HepG2 (cell line): ENCODE data around the gene HCFC2. TPM values are rescaled to one million over a fixed set of nuclear protein-coding genes. Genes with fewer than 3 reads are reported as not detected.

Experiments used
- CAMTA2 ChIP-seq: sonication (generic); formaldehyde crosslinking; IDR thresholded peaks from 2 replicates; pipeline ENCODE4 v1.4.0; 2020; ENCODE audit warnings: mild to moderate bottlenecking, missing genetic modification reagents, borderline replicate concordance
- FOSL1 ChIP-seq: sonication (generic); formaldehyde crosslinking; IDR thresholded peaks from 2 replicates; pipeline ENCODE4 v1.9.0; 2021; ENCODE audit warnings: missing genetic modification reagents, borderline replicate concordance
- GATAD2A ChIP-seq: IDR thresholded peaks from 2 replicates; pipeline ENCODE4 v1.6.1; 2016
- GTF2F1 ChIP-seq: fragments of 150-350 bp; IDR thresholded peaks from 2 replicates; pipeline ENCODE4 v1.6.1; 2014; ENCODE audit warnings: low read length
- HNRNPLL ChIP-seq: fragments of 200-400 bp; formaldehyde crosslinking; IDR thresholded peaks from 2 replicates; pipeline ENCODE4 v1.6.1; 2017; ENCODE audit warnings: mild to moderate bottlenecking, low read depth, low read length; ENCODE audit not compliant: poor library complexity, severe bottlenecking
- KDM1A ChIP-seq: IDR thresholded peaks from 2 replicates; pipeline ENCODE4 v1.6.1; 2016; ENCODE audit warnings: missing compliant biosample characterization
- KDM4B ChIP-seq: sonication (generic); formaldehyde crosslinking; IDR thresholded peaks from 2 replicates; pipeline ENCODE4 v1.4.0; 2020; ENCODE audit warnings: missing genetic modification reagents
- KIAA2018 ChIP-seq: sonication (generic); formaldehyde crosslinking; IDR thresholded peaks from 2 replicates; pipeline ENCODE4 v1.5.0; 2020; ENCODE audit warnings: mild to moderate bottlenecking, missing genetic modification reagents, borderline replicate concordance
- KLF16 ChIP-seq, 2 experiments: sonication (generic) in 1 of 2; formaldehyde crosslinking in 1 of 2; IDR thresholded peaks; 2 replicates each; pipeline versions ENCODE4 v1.6.1 to v1.8.0; 2016 to 2023; ENCODE audit warnings: missing genetic modification reagents in 2 of 2, missing compliant biosample characterization in 1 of 2
- KLF6 ChIP-seq: IDR thresholded peaks from 2 replicates; pipeline ENCODE4 v1.8.0; 2016; ENCODE audit warnings: missing biosample characterization, missing genetic modification reagents
- NR2F2 ChIP-seq: IDR thresholded peaks from 2 replicates; pipeline ENCODE4 v1.6.1; 2012; ENCODE audit warnings: low read depth, inconsistent platforms, borderline replicate concordance
- TBX3 ChIP-seq: fragments of 450-650 bp; IDR thresholded peaks from 2 replicates; pipeline ENCODE4 v1.6.1; 2017; ENCODE audit warnings: antibody characterized with exemption, mild to moderate bottlenecking, inconsistent platforms, borderline replicate concordance
- TMF1 ChIP-seq: sonication (generic); formaldehyde crosslinking; IDR thresholded peaks from 2 replicates; pipeline ENCODE4 v1.8.1; 2022; ENCODE audit warnings: low read depth, missing genetic modification reagents
- XRCC5 ChIP-seq: fragments of 200-400 bp; formaldehyde crosslinking; optimal IDR thresholded peaks from 2 replicates; pipeline ENCODE3; 2017; ENCODE audit warnings: mild to moderate bottlenecking, low read length
- ZNF333 ChIP-seq: sonication (generic); formaldehyde crosslinking; IDR thresholded peaks from 2 replicates; pipeline ENCODE4 v1.4.0; 2020; ENCODE audit warnings: mild to moderate bottlenecking, missing genetic modification reagents, borderline replicate concordance
- ZNF451 ChIP-seq: sonication (generic); formaldehyde crosslinking; IDR thresholded peaks from 2 replicates; pipeline ENCODE4 v1.5.0; 2020; ENCODE audit warnings: mild to moderate bottlenecking, missing genetic modification reagents
- ZNF460 ChIP-seq: sonication (generic); formaldehyde crosslinking; IDR thresholded peaks from 2 replicates; pipeline ENCODE4 v1.5.1; 2020; ENCODE audit warnings: missing genetic modification reagents, mild to moderate bottlenecking, borderline replicate concordance
- ZNF510 ChIP-seq: sonication (generic); formaldehyde crosslinking; IDR thresholded peaks from 2 replicates; pipeline ENCODE4 v1.4.0; 2020; ENCODE audit warnings: low read depth, mild to moderate bottlenecking, missing genetic modification reagents
- ZNF546 ChIP-seq: sonication (generic); formaldehyde crosslinking; conservative IDR thresholded peaks from 2 replicates; pipeline ENCODE4 v1.8.1; 2023; ENCODE audit warnings: mild to moderate bottlenecking, missing genetic modification reagents
- ZNF574 ChIP-seq: sonication (generic); formaldehyde crosslinking; IDR thresholded peaks from 2 replicates; pipeline ENCODE4 v1.4.0; 2020; ENCODE audit warnings: missing genetic modification reagents
- polyA plus RNA-seq, 8 experiments: library from polyadenylated mRNA; depleted of rRNA in 3 of 8; stranded (reverse) in 7 of 8; unstranded in 1 of 8; fragments of >200 nt; fragmentation: Illumina TruSeq in 4 of 8; extraction: Trizol in 4 of 8; gene quantifications; 2 replicates each; pipeline versions ENCODE4 v1.2.1 to v1.2.3, GENCODE V29; 2011 to 2016; ENCODE audit warnings: low read depth in 4 of 8, missing spikeins in 1 of 8, mixed read lengths in 1 of 8; ENCODE audit not compliant: insufficient read depth in 1 of 8
- total RNA-seq, 5 experiments: library from RNA; depleted of rRNA; stranded (reverse); fragments of >200 nt; fragmentation: Illumina TruSeq; extraction: Trizol; gene quantifications; 2 replicates each; pipeline ENCODE4 v1.2.3, GENCODE V29; 2016; ENCODE audit warnings: low read depth in 1 of 5

HCFC2 gene
- total and polyA plus RNA-seq, 2 of the 13 experiments (the other 11 are each of a cell fraction or from before 2014, with no cell fraction given): 3.7 to 4.9 TPM

- TF ChIP-seq HNRNPLL (peak; percentile 27), CAMTA2 (no peak), ZNF546 (CRISPR knock-in tag) (peak; percentile 87), ZNF510 (CRISPR knock-in tag) (no peak), NR2F2 (no peak), ZNF460 (CRISPR knock-in tag) (no peak), XRCC5 (peak; percentile 73), KIAA2018 (CRISPR knock-in tag) (no peak), FOSL1 (CRISPR knock-in tag) (no peak), KDM4B (no peak), KLF16 (CRISPR knock-in tag; IDR thresholded peaks at IDR 0.05) (0 out of 4 replicates have a peak, but pooled peaks of 1 of the 2 experiments have one; percentile 40), GTF2F1 (no peak), ZNF333 (CRISPR knock-in tag) (no peak), KDM1A (CRISPR knock-in tag) (no peak), GATAD2A (CRISPR knock-in tag) (no peak; the same call in 1 of the 2 replicates), ZNF574 (peak; percentile 79), TBX3 (no peak), KLF6 (CRISPR knock-in tag) (peak; percentile 74), ZNF451 (peak; percentile 79; the same call in 1 of the 2 replicates), TMF1 (CRISPR knock-in tag) (peak; percentile 55)
Measured at GRCh38 chr12:104137902-104138796, 73.8 kb downstream of the HCFC2 start, which contains the start of gene NFYB (continued).
